HCT116 (cell line): ENCODE data around the gene ZNF646. TPM values are rescaled to one million over a fixed set of nuclear protein-coding genes. Genes with fewer than 3 reads are reported as not detected.

Experiments used
- ATAC-seq: fragments of 200-7000 bp; cut with Tn5 transposase; 2 replicates; pipeline ENCODE4 v1.9.1; 2020; ENCODE audit warnings: mild to moderate bottlenecking, moderate library complexity
- BruUV-seq: library from RNA; stranded (reverse); fragments of 400-500 nt; replicated peaks from 2 replicates; lab custom pipeline; 2021; lab: Mats Ljungman, UMichigan
- CTCF ChIA-PET: fragments of 300-600 bp; sonication (Branson Sonifier 250); formaldehyde crosslinking; loops from one replicate; lab custom pipeline; 2021; ENCODE audit warnings: antibody characterized with exemption; lab: Charles Lee
- POLR2A ChIA-PET: fragments of 300-600, 350-600 bp; sonication (Branson Sonifier 250); formaldehyde crosslinking; loops from one replicate; lab custom pipeline; 2021; ENCODE audit warnings: antibody characterized with exemption; lab: Charles Lee
- RAD21 ChIA-PET, 2 experiments: fragments of 300-600 bp; sonication (Branson Sonifier 250); formaldehyde crosslinking; loops; one replicate each; lab custom pipeline; 2023; ENCODE audit warnings: low total read pairs in 2 of 2; ENCODE audit not compliant: uncharacterized antibody in 2 of 2, unreplicated experiment in 2 of 2, low non-redundant PET in 1 of 2; lab: Charles Lee
- DNase-seq: peaks from one replicate; pipeline ENCODE4 v3.0.0-alpha.2; 2010; ENCODE audit warnings: low read depth, low spot score
- H2AFZ ChIP-seq: fragments of 200-600 bp; shearing (Covaris generic), sonication (generic); 2 replicates; pipeline ENCODE4 v1.6.1; 2017; ENCODE audit warnings: low read depth, mixed run types, mixed read lengths, antibody characterized with exemption, low read length; ENCODE audit not compliant: poor library complexity, severe bottlenecking
- H3K27ac ChIP-seq: 2 replicates; pipeline ENCODE4 v1.5.1; 2012; ENCODE audit warnings: low read depth, low read length
- H3K27me3 ChIP-seq: fragments of 200-600 bp; sonication (generic); 2 replicates; pipeline ENCODE4 v1.6.1; 2016; ENCODE audit warnings: mixed run types, low read length, mixed read lengths; ENCODE audit not compliant: insufficient read depth
- H3K36me3 ChIP-seq, 2 experiments: fragments of 200-500 bp in 1 of 2; fragments of 200-600 bp in 1 of 2; sonication (Bioruptor generic) in 1 of 2; sonication (generic) in 1 of 2; 2 replicates each; pipeline versions ENCODE4 v1.5.1 to v1.6.1; 2014 to 2016; ENCODE audit warnings: low read length in 2 of 2, inconsistent platforms in 1 of 2, mixed read lengths in 1 of 2, mixed run types in 1 of 2; ENCODE audit not compliant: insufficient read depth in 2 of 2, control insufficient read depth in 1 of 2
- H3K4me1 ChIP-seq, 2 experiments: fragments of 200-600 bp in 1 of 2; sonication (generic) in 1 of 2; 2 replicates each; pipeline versions ENCODE4 v1.5.1 to v1.6.1; 2012 to 2017; ENCODE audit warnings: low read length in 2 of 2, inconsistent platforms in 1 of 2, mild to moderate bottlenecking in 1 of 2, mixed read lengths in 1 of 2, mixed run types in 1 of 2, moderate library complexity in 1 of 2; ENCODE audit not compliant: insufficient read depth in 2 of 2, control insufficient read depth in 1 of 2
- H3K4me2 ChIP-seq: fragments of 200-600 bp; sonication (generic); 2 replicates; pipeline ENCODE4 v1.6.1; 2017; ENCODE audit warnings: mixed run types, low read length, mixed read lengths
- H3K4me3 ChIP-seq, 2 experiments: fragments of 200-600 bp in 1 of 2; sonication (generic) in 1 of 2; replicated peaks in 1 of 2; 2 replicates each; pipeline ENCODE4 v1.5.1; 2011 to 2016; ENCODE audit warnings: low read length in 2 of 2, control low read depth in 1 of 2, low read depth in 1 of 2, mild to moderate bottlenecking in 1 of 2, mixed read lengths in 1 of 2, mixed run types in 1 of 2
- H3K79me2 ChIP-seq: fragments of 200-600 bp; sonication (generic); 2 replicates; pipeline ENCODE4 v1.6.1; 2017; ENCODE audit warnings: mild to moderate bottlenecking, mixed run types, low read length, moderate library complexity, mixed read lengths; ENCODE audit not compliant: insufficient read depth
- H3K9ac ChIP-seq: fragments of 200-600 bp; sonication (generic); 2 replicates; pipeline ENCODE4 v1.6.1; 2016; ENCODE audit warnings: low read length, mixed read lengths
- H3K9me2 ChIP-seq: fragments of 200-600 bp; sonication (generic), shearing (Covaris generic); 2 replicates; pipeline ENCODE4 v1.6.1; 2017; ENCODE audit warnings: mixed run types, mild to moderate bottlenecking, moderate library complexity; ENCODE audit not compliant: insufficient read depth
- H3K9me3 ChIP-seq, 2 experiments: fragments of 200-500 bp in 1 of 2; fragments of 200-600 bp in 1 of 2; sonication (Bioruptor generic) in 1 of 2; sonication (generic) in 1 of 2; 2 replicates each; pipeline ENCODE4 v1.6.1; 2014 to 2017; ENCODE audit warnings: low read length in 2 of 2, mixed read lengths in 2 of 2, inconsistent platforms in 1 of 2, low read depth in 1 of 2, mild to moderate bottlenecking in 1 of 2, mixed run types in 1 of 2, moderate library complexity in 1 of 2; ENCODE audit not compliant: control insufficient read depth in 1 of 2, insufficient read depth in 1 of 2
- H4K20me1 ChIP-seq: fragments of 200-600 bp; sonication (generic), shearing (Covaris generic); 2 replicates; pipeline ENCODE4 v1.6.1; 2017; ENCODE audit warnings: mixed run types, mild to moderate bottlenecking, moderate library complexity; ENCODE audit not compliant: insufficient read depth
- CEBPB ChIP-seq: IDR thresholded peaks from 2 replicates; pipeline ENCODE4 v1.6.1; 2012; ENCODE audit warnings: low read depth
- CTCF ChIP-seq, 3 experiments: fragments of 200-600 bp in 1 of 3; sonication (generic) in 1 of 3; IDR thresholded peaks in 2 of 3; conservative IDR thresholded peaks in 1 of 3; 2 replicates each; pipeline ENCODE4 v1.5.1; 2012 to 2017; ENCODE audit warnings: low read depth in 2 of 3, low read length in 2 of 3, antibody characterized with exemption in 1 of 3, borderline replicate concordance in 1 of 3, control low read depth in 1 of 3, mild to moderate bottlenecking in 1 of 3, mixed read lengths in 1 of 3, mixed run types in 1 of 3, moderate library complexity in 1 of 3; ENCODE audit not compliant: insufficient read depth in 1 of 3
- ELF1 ChIP-seq: IDR thresholded peaks from 2 replicates; pipeline ENCODE4 v1.6.1; 2012; ENCODE audit warnings: low read depth, borderline replicate concordance
- EZH2phosphoT487 ChIP-seq: fragments of 200-600 bp; IDR thresholded peaks from 2 replicates; pipeline ENCODE4 v1.6.1; 2018; ENCODE audit warnings: antibody characterized with exemption, borderline replicate concordance
- FOSL1 ChIP-seq: IDR thresholded peaks from 2 replicates; pipeline ENCODE4 v1.6.1; 2012; ENCODE audit warnings: low read depth
- MAX ChIP-seq: IDR thresholded peaks from 2 replicates; pipeline ENCODE4 v1.6.1; 2012
- POLR2AphosphoS5 ChIP-seq: IDR thresholded peaks from 2 replicates; pipeline ENCODE4 v1.6.1; 2011; ENCODE audit warnings: mild to moderate bottlenecking, low read depth, low read length, moderate library complexity
- SIN3A ChIP-seq: IDR thresholded peaks from 2 replicates; pipeline ENCODE4 v1.6.1; 2012; ENCODE audit warnings: low read depth
- SRF ChIP-seq: IDR thresholded peaks from 2 replicates; pipeline ENCODE4 v1.6.1; 2012; ENCODE audit warnings: low read depth
- ZNF274 ChIP-seq: fragments of 200-500 bp; sonication (Bioruptor generic); IDR thresholded peaks from 2 replicates; pipeline ENCODE4 v1.6.1; 2014; ENCODE audit warnings: mild to moderate bottlenecking, low read depth, low read length, inconsistent platforms
- intact Hi-C: fragments of 100-400 bp; cut with micrococcal nuclease; formaldehyde crosslinking; loops from 2 replicates; pipeline ENCODE4 v1.10.0; 2022
- total RNA-seq: library from RNA; stranded (reverse); gene quantifications from one replicate; pipeline ENCODE4 v1.2.1, GENCODE V29; 2021; ENCODE audit not compliant: unreplicated experiment

The ZNF646 gene
- total RNA-seq, 1 experiment from 2014 or later, result 17.7 TPM

GRCh38 chr16:31076319-31076718, 2.1 kb downstream of the ZNF646 start:
- H3K4me3 ChIP-seq, result no peak overlapping the region
- peaks cover 14 to 42% of the 10 kb centered on the region in 2 experiments for H3K36me3 ChIP-seq
- RAD21 ChIA-PET, result no interaction called here
- POLR2A ChIA-PET, result no interaction called here
- intact Hi-C loops, result loop anchor here (10.0 kb wide), 1 partner anchor 378 kb away; the partner anchor contains the start of gene ARMC5
- no peaks in the 10 kb centered on the region for H4K20me1 ChIP-seq
- CTCF ChIA-PET, result no interaction called here
- no peak overlapping the region for H3K27ac ChIP-seq
- no peak for TF ChIP-seq ELF1
- no peak for TF ChIP-seq CEBPB
- no peak for TF ChIP-seq EZH2phosphoT487
- TF ChIP-seq MAX, result no peak
- TF ChIP-seq SIN3A, result no peak
- no peak for TF ChIP-seq POLR2AphosphoS5
- TF ChIP-seq CTCF (IDR thresholded peaks at IDR 0.05 in 2 of 3, conservative IDR thresholded peaks at IDR 0.05 in 1 of 3; ENCODE audit: borderline replicate concordance in 1 of 3, insufficient read depth in 1 of 3, low read depth in 2 of 3, low read length in 2 of 3), result no peak
- no peak for TF ChIP-seq SRF
- TF ChIP-seq FOSL1, result no peak
- TF ChIP-seq ZNF274, result no peak
- peaks cover 7 to 18% of the 10 kb centered on the region in 2 experiments; a peak in 3 of 4 replicates for H3K4me1 ChIP-seq
- no TSS peak for BruUV-seq
- H3K27me3 ChIP-seq, result no peaks in the 10 kb centered on the region
- no peaks in the 10 kb centered on the region for H3K9me2 ChIP-seq
- no peaks in the 10 kb centered on the region for H3K9me3 ChIP-seq
- ATAC-seq (no peak), DNase-seq (no peak)
- no peak overlapping the region for H3K4me2 ChIP-seq
- H2AFZ ChIP-seq, result no peak overlapping the region
- no peak overlapping the region for H3K9ac ChIP-seq
- H3K79me2 ChIP-seq, result peaks cover 56% of the 10 kb centered on the region
